Type B pancreatic cell (in vitro differentiated cells): ENCODE data around the gene SIRT5. TPM values are rescaled to one million over a fixed set of nuclear protein-coding genes. Genes with fewer than 3 reads are reported as not detected.

Source experiments
- DNase-seq: peaks from one replicate; pipeline ENCODE4 v3.0.0; 2021; ENCODE audit warnings: mixed read lengths; ENCODE audit not compliant: unreplicated experiment; ENCODE audit errors: extremely low spot score
- H3K27ac Mint-ChIP-seq: 2 replicates; pipeline ENCODE4 v1.8.0; 2021; ENCODE audit warnings: mild to moderate bottlenecking, mixed read lengths
- H3K27me3 Mint-ChIP-seq: 2 replicates; pipeline ENCODE4 v1.8.0; 2021; ENCODE audit warnings: mixed read lengths
- H3K36me3 Mint-ChIP-seq: 2 replicates; pipeline ENCODE4 v1.8.0; 2021; ENCODE audit warnings: mixed read lengths
- H3K4me1 Mint-ChIP-seq: one replicate; pipeline ENCODE4 v1.8.0; 2021; ENCODE audit warnings: mixed read lengths; ENCODE audit not compliant: unreplicated experiment
- H3K4me3 Mint-ChIP-seq: 2 replicates; pipeline ENCODE4 v1.8.0; 2021; ENCODE audit warnings: mild to moderate bottlenecking, mixed read lengths
- H3K9me3 Mint-ChIP-seq: 2 replicates; pipeline ENCODE4 v1.8.0; 2021; ENCODE audit warnings: mixed read lengths
- CTCF ChIP-seq: fragments of 200-600 bp; sonication (generic); conservative IDR thresholded peaks from 2 replicates; pipeline ENCODE4 v1.5.0; 2021; ENCODE audit warnings: antibody characterized with exemption, mild to moderate bottlenecking
- total RNA-seq: library from RNA; stranded (reverse); gene quantifications from 2 replicates; pipeline ENCODE4 v1.2.1, GENCODE V29; 2021; ENCODE audit warnings: low replicate concordance

SIRT5 gene
- total RNA-seq, 1 donor from 2014 or later, result 15.3 TPM

- Mint-ChIP-seq H3K27ac (no peak overlapping the region), H3K27me3 (peaks cover 3% of the 10 kb centered on the region), H3K9me3 (no peaks in the 10 kb centered on the region), H3K36me3 (no peaks in the 10 kb centered on the region), H3K4me3 (no peak overlapping the region), H3K4me1 (peaks cover 25% of the 10 kb centered on the region)
- TF ChIP-seq CTCF, result no peak
- DNase-seq, result no peak
These were observed 46.2 kb upstream of the SIRT5 start for GRCh38 chr6:13528232-13528631.

- Mint-ChIP-seq H3K27me3 (peaks cover 3% of the 10 kb centered on the region), H3K9me3 (no peaks in the 10 kb centered on the region), H3K4me3 (no peak overlapping the region), H3K27ac (no peak overlapping the region), H3K4me1 (peaks cover 23% of the 10 kb centered on the region), H3K36me3 (no peaks in the 10 kb centered on the region)
- DNase-seq, result no peak
- no peak for TF ChIP-seq CTCF
These were observed 45.5 kb upstream of the SIRT5 start for GRCh38 chr6:13528777-13529343.

GRCh38 chr6:13531956-13532355, 42.4 kb upstream of the SIRT5 start:
- TF ChIP-seq CTCF, result no peak
- no peaks in the 10 kb centered on the region for H3K9me3 Mint-ChIP-seq
- H3K4me1 Mint-ChIP-seq, result peaks cover 13% of the 10 kb centered on the region
- H3K27me3 Mint-ChIP-seq, result peaks cover 8% of the 10 kb centered on the region
- no peak overlapping the region for H3K27ac Mint-ChIP-seq
- no peak for DNase-seq
- no peak overlapping the region for H3K4me3 Mint-ChIP-seq
- H3K36me3 Mint-ChIP-seq, result no peaks in the 10 kb centered on the region

GRCh38 chr6:13534536-13534935, 39.9 kb upstream of the SIRT5 start:
- no peaks in the 10 kb centered on the region for H3K36me3 Mint-ChIP-seq
- H3K4me1 Mint-ChIP-seq, result peaks cover 8% of the 10 kb centered on the region
- no peaks in the 10 kb centered on the region for H3K9me3 Mint-ChIP-seq
- peaks cover 8% of the 10 kb centered on the region for H3K27me3 Mint-ChIP-seq
- no peak for DNase-seq
- no peak for TF ChIP-seq CTCF
- no peak overlapping the region for H3K27ac Mint-ChIP-seq
- H3K4me3 Mint-ChIP-seq, result no peak overlapping the region

GRCh38 chr6:13535306-13535705, 39.1 kb upstream of the SIRT5 start:
- no peaks in the 10 kb centered on the region for H3K9me3 Mint-ChIP-seq
- no peak overlapping the region for H3K27ac Mint-ChIP-seq
- no peak for TF ChIP-seq CTCF
- H3K27me3 Mint-ChIP-seq, result peaks cover 8% of the 10 kb centered on the region
- H3K4me1 Mint-ChIP-seq, result peaks cover 8% of the 10 kb centered on the region
- DNase-seq, result no peak
- no peaks in the 10 kb centered on the region for H3K36me3 Mint-ChIP-seq
- no peak overlapping the region for H3K4me3 Mint-ChIP-seq
